SK-N-SH treated with all-trans-retinoic acid at 6 μM for 48 hours (cell line): ENCODE measurements around the gene ANKRD12.

Experiments
- ARNTL ChIP-seq: fragments of 450-650 bp; formaldehyde crosslinking; IDR thresholded peaks from 2 replicates; pipeline ENCODE4 v1.5.0; 2020; ENCODE audit warnings: low read depth, mild to moderate bottlenecking, moderate library complexity, borderline replicate concordance
- BACH2 ChIP-seq: fragments of 250-450 bp; sonication (Bioruptor Pico); IDR thresholded peaks from 2 replicates; pipeline ENCODE4 v1.9.0; 2021; ENCODE audit warnings: mild to moderate bottlenecking, borderline replicate concordance
- RARB ChIP-seq: fragments of 250-450 bp; sonication (Bioruptor Pico); IDR thresholded peaks from 2 replicates; pipeline ENCODE4 v1.8.0; 2021; ENCODE audit warnings: mild to moderate bottlenecking, moderate library complexity
- SNAI2 ChIP-seq: fragments of 250-450 bp; sonication (Bioruptor Pico); IDR thresholded peaks from 2 replicates; pipeline ENCODE4 v1.5.0; 2020; ENCODE audit warnings: mild to moderate bottlenecking, moderate library complexity
- TCF4 ChIP-seq: fragments of 250-450 bp; sonication (Bioruptor Pico); IDR thresholded peaks from 2 replicates; pipeline ENCODE4 v1.8.0; 2021; ENCODE audit warnings: mild to moderate bottlenecking, moderate library complexity, borderline replicate concordance
- TOX ChIP-seq: fragments of 250-450 bp; sonication (Bioruptor Pico); IDR thresholded peaks from 2 replicates; pipeline ENCODE4 v1.8.0; 2021; ENCODE audit warnings: mild to moderate bottlenecking, moderate library complexity, borderline replicate concordance
- TSHZ2 ChIP-seq: fragments of 250-450 bp; sonication (Bioruptor Pico); IDR thresholded peaks from 2 replicates; pipeline ENCODE4 v1.5.0; 2020; ENCODE audit warnings: mild to moderate bottlenecking, moderate library complexity
- ZFP3 ChIP-seq: fragments of 250-450 bp; sonication (Bioruptor Pico); IDR thresholded peaks from 2 replicates; pipeline ENCODE4 v1.5.0; 2020; ENCODE audit warnings: mild to moderate bottlenecking, moderate library complexity
- ZFP30 ChIP-seq: fragments of 450-650 bp; formaldehyde crosslinking; IDR thresholded peaks from 2 replicates; pipeline ENCODE4 v1.5.0; 2022; ENCODE audit warnings: mild to moderate bottlenecking, moderate library complexity
- ZNF565 ChIP-seq: fragments of 450-650 bp; formaldehyde crosslinking; conservative IDR thresholded peaks from 2 replicates; pipeline ENCODE4 v1.5.0; 2020; ENCODE audit warnings: low read depth, mild to moderate bottlenecking, moderate library complexity
- ZNF70 ChIP-seq: fragments of 450-650 bp; formaldehyde crosslinking; IDR thresholded peaks from 2 replicates; pipeline ENCODE4 v1.5.0; 2020; ENCODE audit warnings: mild to moderate bottlenecking, moderate library complexity
- TF ChIP-seq, protein P1 (sequence below): fragments of 250-450 bp; sonication (Bioruptor Pico); IDR thresholded peaks from 2 replicates; pipeline ENCODE4 v1.8.0; 2020; ENCODE audit warnings: mild to moderate bottlenecking, moderate library complexity, borderline replicate concordance

DNA sequence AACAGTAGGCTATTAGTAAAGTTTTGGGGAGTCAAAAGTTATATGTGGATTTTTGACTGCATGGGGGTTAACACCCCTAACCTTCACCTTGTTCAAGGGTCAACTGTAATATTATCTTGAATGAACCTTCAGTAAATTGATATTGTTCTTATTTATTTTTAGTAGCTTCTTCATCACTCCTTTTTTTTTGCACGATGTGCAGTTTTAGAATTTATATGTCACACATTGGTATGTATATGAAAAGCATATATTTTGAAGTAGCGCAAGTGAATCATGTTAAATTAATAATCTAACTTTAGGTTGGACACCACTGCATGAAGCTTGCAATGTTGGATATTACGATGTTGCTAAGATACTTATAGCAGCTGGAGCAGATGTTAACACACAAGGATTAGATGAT is 79.9 kb downstream of the ANKRD12 start:
- no peak for TF ChIP-seq ZFP3 (CRISPR knock-in tag)
- TF ChIP-seq TSHZ2 (CRISPR knock-in tag) = no peak
- TF ChIP-seq TCF4 (CRISPR knock-in tag) = no peak
- no peak for TF ChIP-seq RARB (CRISPR knock-in tag)
- TF ChIP-seq, protein P1, sequence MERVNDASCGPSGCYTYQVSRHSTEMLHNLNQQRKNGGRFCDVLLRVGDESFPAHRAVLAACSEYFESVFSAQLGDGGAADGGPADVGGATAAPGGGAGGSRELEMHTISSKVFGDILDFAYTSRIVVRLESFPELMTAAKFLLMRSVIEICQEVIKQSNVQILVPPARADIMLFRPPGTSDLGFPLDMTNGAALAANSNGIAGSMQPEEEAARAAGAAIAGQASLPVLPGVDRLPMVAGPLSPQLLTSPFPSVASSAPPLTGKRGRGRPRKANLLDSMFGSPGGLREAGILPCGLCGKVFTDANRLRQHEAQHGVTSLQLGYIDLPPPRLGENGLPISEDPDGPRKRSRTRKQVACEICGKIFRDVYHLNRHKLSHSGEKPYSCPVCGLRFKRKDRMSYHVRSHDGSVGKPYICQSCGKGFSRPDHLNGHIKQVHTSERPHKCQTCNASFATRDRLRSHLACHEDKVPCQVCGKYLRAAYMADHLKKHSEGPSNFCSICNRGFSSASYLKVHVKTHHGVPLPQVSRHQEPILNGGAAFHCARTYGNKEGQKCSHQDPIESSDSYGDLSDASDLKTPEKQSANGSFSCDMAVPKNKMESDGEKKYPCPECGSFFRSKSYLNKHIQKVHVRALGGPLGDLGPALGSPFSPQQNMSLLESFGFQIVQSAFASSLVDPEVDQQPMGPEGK (CRISPR knock-in tag) = no peak
- no peak for TF ChIP-seq TOX (CRISPR knock-in tag)
- TF ChIP-seq ARNTL = no peak
- no peak for TF ChIP-seq ZNF565 (CRISPR knock-in tag)
- TF ChIP-seq ZNF70 (CRISPR knock-in tag) = no peak
- TF ChIP-seq BACH2 (CRISPR knock-in tag) = no peak
- no peak for TF ChIP-seq ZFP30
- TF ChIP-seq SNAI2 (CRISPR knock-in tag) = no peak
